ENCODE results near the gene KERA. TPM values are rescaled to one million over a fixed set of nuclear protein-coding genes. Genes with fewer than 3 reads are reported as not detected.

The KERA gene
- total RNA-seq, 1 donor from 2014 or later, result not detected

DNA sequence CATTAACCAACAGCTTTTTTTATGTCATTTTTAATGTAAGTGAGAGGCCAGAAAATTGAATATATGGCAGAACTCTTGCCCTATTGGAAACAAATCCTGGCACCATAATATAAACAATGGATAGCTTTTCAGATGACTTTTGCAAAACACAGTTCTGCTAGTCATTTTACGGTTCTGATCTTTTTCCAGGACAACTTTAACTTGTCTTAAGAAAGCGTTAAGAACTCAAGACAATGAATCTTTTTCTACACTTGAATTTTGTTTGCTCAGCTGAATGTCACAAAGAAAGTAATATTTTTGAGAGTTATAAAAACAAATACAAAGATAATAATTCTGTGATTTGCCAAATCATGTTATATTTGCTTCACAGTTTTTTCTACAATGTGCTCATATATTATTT is 13.2 kb downstream of the KERA start:
- Histone ChIP-seq H3K4me1 (no peaks in the 10 kb centered on the region), H3K27ac (no peak overlapping the region), H3K36me3 (no peaks in the 10 kb centered on the region), H3K27me3 (ENCODE audit: low read depth) (no peaks in the 10 kb centered on the region), H3K9me3 (no peaks in the 10 kb centered on the region), H3K4me3 (no peak overlapping the region)
- TF ChIP-seq, protein P1, sequence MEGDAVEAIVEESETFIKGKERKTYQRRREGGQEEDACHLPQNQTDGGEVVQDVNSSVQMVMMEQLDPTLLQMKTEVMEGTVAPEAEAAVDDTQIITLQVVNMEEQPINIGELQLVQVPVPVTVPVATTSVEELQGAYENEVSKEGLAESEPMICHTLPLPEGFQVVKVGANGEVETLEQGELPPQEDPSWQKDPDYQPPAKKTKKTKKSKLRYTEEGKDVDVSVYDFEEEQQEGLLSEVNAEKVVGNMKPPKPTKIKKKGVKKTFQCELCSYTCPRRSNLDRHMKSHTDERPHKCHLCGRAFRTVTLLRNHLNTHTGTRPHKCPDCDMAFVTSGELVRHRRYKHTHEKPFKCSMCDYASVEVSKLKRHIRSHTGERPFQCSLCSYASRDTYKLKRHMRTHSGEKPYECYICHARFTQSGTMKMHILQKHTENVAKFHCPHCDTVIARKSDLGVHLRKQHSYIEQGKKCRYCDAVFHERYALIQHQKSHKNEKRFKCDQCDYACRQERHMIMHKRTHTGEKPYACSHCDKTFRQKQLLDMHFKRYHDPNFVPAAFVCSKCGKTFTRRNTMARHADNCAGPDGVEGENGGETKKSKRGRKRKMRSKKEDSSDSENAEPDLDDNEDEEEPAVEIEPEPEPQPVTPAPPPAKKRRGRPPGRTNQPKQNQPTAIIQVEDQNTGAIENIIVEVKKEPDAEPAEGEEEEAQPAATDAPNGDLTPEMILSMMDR (IDR thresholded peaks at IDR 0.05), result no peak
- intact Hi-C loops (cut with DNase I), result no loop called here
- ATAC-seq, result no peak
- DNase-seq, result no peak

DNA sequence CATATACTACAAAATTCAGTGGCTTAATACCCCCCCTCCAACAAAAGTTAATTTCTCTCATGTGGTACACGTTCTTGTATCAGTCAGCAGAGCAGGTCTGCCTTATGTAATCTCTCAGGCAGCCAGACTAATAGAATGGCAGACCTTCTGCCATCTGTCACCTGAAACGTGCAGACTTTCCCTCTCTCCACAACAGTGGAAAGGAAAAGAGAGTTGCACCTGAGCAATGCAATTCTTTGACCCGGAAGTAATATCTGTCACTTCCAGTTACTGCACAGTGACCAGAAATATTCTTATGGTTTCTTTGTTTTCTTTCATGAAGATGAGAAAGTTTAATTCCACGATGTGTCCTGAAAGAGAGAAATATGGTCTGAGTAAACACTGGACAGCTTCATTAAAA is 14.4 kb downstream of the KERA start:
- TF ChIP-seq, protein P1 (IDR thresholded peaks at IDR 0.05), result no peak
- no peak overlapping the region for H3K4me3 ChIP-seq
- no peaks in the 10 kb centered on the region for H3K4me1 ChIP-seq
- ATAC-seq (no peak), DNase-seq (no peak)
- H3K27ac ChIP-seq, result no peak overlapping the region
- intact Hi-C loops (cut with DNase I), result no loop called here
- H3K9me3 ChIP-seq, result no peaks in the 10 kb centered on the region
- no peaks in the 10 kb centered on the region for H3K36me3 ChIP-seq
- no peaks in the 10 kb centered on the region for H3K27me3 ChIP-seq (ENCODE audit: low read depth)

GRCh38 chr12:91040096-91040755 is 17.6 kb downstream of the KERA start:
- no peak for DNase-seq
- no peak for ATAC-seq

GRCh38 chr12:91037276-91037675 is 20.5 kb downstream of the KERA start:
- no peaks in the 10 kb centered on the region for H3K9me3 ChIP-seq
- no peak for DNase-seq
- no peak for ATAC-seq
- H3K4me1 ChIP-seq, result no peaks in the 10 kb centered on the region
- H3K36me3 ChIP-seq, result no peaks in the 10 kb centered on the region
- no peak overlapping the region for H3K27ac ChIP-seq
- intact Hi-C loops (cut with DNase I), result no loop called here
- no peak overlapping the region for H3K4me3 ChIP-seq
- TF ChIP-seq, protein P1 (IDR thresholded peaks at IDR 0.05), result no peak
- H3K27me3 ChIP-seq (ENCODE audit: low read depth), result no peaks in the 10 kb centered on the region

More at GRCh38 chr12:91040096-91040755, 17.6 kb downstream of the KERA start:
- Histone ChIP-seq H3K9me3 (no peaks in the 10 kb centered on the region), H3K27ac (no peak overlapping the region), H3K4me3 (no peak overlapping the region), H3K27me3 (ENCODE audit: low read depth) (no peaks in the 10 kb centered on the region), H3K36me3 (no peaks in the 10 kb centered on the region), H3K4me1 (no peaks in the 10 kb centered on the region)
- intact Hi-C loops (cut with DNase I), result no loop called here
- TF ChIP-seq, protein P1 (IDR thresholded peaks at IDR 0.05), result no peak

GRCh38 chr12:91033251-91033650 is 24.6 kb downstream of the KERA start:
- TF ChIP-seq, protein P1 (IDR thresholded peaks at IDR 0.05), result no peak
- Histone ChIP-seq H3K36me3 (no peaks in the 10 kb centered on the region), H3K4me1 (no peaks in the 10 kb centered on the region), H3K4me3 (no peak overlapping the region), H3K9me3 (no peaks in the 10 kb centered on the region), H3K27ac (no peak overlapping the region), H3K27me3 (ENCODE audit: low read depth) (no peaks in the 10 kb centered on the region)
- intact Hi-C loops (cut with DNase I), result no loop called here
- no peak for DNase-seq
- no peak for ATAC-seq
